ENCODE data around the gene TMEM213. TPM values are rescaled to one million over a fixed set of nuclear protein-coding genes. Genes with fewer than 3 reads are reported as not detected.

Gene TMEM213
- not detected in 2 replicates for total RNA-seq (ENCODE audit: low replicate concordance)

GRCh38 chr7:138797715-138798320, at the start of gene TMEM213, which contains the start of gene ATP6V0A4:
TSS of gene TMEM213 (plus strand) at chr7:138797994. CDS start at chr7:138798105, 111 bp downstream.
TSS of gene ATP6V0A4 (minus strand) at chr7:138798196. CDS start at chr7:138771247, 26,949 bp downstream.

Other genes with a start within 250 kb of the TMEM213 start
- not detected in 2 replicates for gene SVOPL, start 96.6 kb upstream of the TMEM213 start, total RNA-seq (ENCODE audit: low replicate concordance)
- 0.08 TPM in 1 of 2 replicates, not detected in the other for gene ATP6V0A4, start 202 bp downstream of the TMEM213 start, total RNA-seq (ENCODE audit: low replicate concordance)
- 0.35 and 0.60 TPM in 2 replicates for gene KIAA1549, start 183.4 kb downstream of the TMEM213 start, total RNA-seq (ENCODE audit: low replicate concordance)
- 4.6 TPM in 2 replicates for gene ZC3HAV1L, start 238.0 kb downstream of the TMEM213 start, total RNA-seq (ENCODE audit: low replicate concordance)